Muscle of arm (tissue), 14 donors: ENCODE data around the gene EQTN. TPM values are rescaled to one million over a fixed set of nuclear protein-coding genes. Genes with fewer than 3 reads are reported as not detected.

Experiments used
- DNase-seq: peaks from one replicate; pipeline ENCODE4 v3.0.0-alpha.2; 2013
- long read RNA-seq, 11 donors: transcript quantifications; one replicate each; lab custom pipeline, GENCODE V29; 2026
- polyA plus RNA-seq, 12 donors: library from polyadenylated mRNA; unstranded; fragments of 120-200 nt; gene quantifications; one replicate each; pipeline ENCODE4 v1.2.1, GENCODE V29; 2013; ENCODE audit not compliant: insufficient read length in 12 of 12

EQTN gene
- not detected for polyA plus RNA-seq
- long read RNA-seq, donor 1 = 0 reads
- long read RNA-seq, donor 2 = 0 reads
- long read RNA-seq, donor 3 = 0 reads
- long read RNA-seq, donor 4 = 0 reads
- long read RNA-seq, donor 5 = 0 reads
- long read RNA-seq, donor 6 = 0 reads
- long read RNA-seq, donor 7 = 0 reads
- long read RNA-seq, donor 8 = 0 reads
- long read RNA-seq, donor 9 = 0 reads
- long read RNA-seq, donor 10 = 0 reads
- long read RNA-seq, donor 11 = 0 reads

DNA sequence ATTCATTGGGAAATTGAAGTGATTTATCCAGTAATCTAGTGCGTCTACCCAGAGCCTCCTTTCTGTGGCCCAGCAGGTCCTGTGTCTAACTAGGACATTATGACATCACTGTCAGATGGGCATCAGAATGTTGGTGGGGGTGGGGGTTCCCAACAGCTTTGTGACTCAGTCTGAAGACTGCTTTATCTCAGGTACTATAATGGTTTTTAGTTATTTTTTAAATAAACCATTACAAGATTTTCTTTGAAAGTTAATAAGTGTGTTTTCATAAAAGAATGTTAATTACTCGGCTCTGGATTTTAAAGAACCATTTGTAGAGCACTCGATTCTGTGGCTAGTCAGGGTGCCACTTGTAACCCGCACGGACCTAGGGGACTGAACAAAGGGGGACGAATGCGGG is at the start of gene EQTN:
Gene EQTN, minus strand, starts transcription at position 101 of the 400 bp plus-strand sequence. Its CDS starts 95 bp downstream, at position 6.
- DNase-seq = no peak

DNA sequence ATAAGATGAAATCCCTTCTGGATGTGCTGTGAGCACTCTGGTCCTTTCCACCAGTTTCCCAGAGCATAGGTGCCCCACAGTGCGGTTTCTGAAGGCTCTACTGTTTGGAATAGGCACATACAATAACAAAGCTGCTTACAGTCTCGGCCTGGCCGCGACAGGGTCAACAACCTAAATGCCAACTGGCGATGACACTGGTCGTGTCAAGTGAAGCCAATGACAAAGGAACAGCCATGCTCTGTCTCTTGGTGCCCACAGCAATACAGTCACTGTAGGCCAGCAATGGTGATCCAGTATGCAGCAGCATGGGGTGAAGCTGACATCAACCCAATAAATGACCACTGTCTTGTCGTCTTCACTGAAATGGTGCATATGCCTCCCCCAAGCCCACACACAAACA is 47.8 kb upstream of the EQTN start:
- DNase-seq = no peak

DNA sequence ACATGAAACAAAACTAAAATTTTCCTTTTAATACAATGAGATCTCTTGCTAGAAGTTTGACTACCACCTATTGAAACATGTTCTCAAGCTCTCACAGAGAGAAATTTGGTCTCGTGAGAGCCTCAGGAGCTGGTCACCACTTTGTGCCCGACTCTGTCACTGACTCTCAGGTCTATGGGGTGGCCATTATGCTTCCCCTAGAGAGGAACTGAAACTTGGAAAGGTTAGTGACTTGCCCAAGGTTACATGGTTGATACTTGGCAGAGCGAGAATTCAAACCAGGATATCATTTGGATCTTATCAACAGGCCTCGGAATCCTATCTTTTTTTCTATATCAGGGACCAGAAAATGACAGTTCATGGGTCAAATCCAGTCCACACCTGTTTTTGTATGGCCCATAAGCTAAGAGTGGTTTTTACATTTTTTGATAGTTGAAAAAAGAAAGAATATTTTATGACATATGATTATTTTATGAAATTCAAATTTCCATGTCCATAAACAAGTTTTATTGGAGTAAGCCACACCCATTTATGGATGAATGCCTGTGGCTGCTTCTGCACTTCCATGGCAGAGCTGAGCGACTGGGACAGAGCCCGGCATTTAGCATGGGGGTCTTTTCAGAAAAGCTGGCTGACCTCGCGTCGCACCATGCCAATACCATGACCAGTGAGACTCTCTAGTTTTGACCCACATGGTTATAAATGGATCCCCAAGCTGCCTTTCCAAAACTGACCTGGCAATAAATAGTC is 44.8 kb upstream of the EQTN start:
- DNase-seq = no peak

DNA sequence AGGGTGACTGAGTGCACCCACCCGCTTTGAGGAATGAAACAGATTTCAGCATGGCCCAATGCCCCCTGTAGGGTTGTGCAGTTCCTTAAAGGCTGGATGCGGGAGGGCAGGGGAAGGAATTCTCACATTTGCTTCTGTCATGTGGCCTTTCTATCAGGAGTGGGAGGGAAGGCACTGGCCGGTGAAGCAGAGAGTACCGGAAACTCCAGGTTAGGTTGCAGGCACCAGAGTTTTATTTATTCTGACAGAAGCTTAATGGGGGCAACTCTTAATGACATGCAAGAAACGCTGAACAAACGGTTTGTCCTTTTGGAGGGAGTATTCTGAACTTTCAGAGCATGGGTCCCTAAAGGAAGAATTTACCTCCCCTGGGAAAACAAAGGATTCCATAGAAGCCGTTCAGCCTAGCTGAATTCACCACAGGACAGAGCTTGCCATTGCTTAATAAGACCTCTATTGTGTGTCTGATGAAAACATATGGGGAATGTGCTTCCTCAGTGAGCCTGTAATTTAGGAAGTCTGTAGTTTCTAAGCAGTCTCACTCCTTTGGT is 44.1 kb upstream of the EQTN start:
- DNase-seq = no peak

DNA sequence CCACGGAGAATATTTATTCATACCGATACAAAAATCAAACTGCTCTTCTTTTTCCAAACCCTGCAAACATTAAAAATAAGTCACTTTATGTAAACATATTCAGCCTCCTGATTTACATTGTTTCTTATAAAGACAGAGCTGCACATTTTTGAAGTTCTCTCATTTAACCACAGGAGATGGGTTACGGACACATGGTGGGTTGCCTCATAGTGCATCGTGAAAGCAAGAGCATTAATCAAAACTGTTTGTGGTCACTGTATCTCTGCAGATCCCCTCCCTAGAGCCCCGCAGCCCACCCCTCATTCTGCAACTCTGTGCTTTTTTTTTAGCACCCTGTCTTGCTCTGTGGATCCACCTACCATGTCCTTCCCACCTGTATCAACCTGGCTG is 43.3 kb upstream of the EQTN start:
- DNase-seq = no peak

DNA sequence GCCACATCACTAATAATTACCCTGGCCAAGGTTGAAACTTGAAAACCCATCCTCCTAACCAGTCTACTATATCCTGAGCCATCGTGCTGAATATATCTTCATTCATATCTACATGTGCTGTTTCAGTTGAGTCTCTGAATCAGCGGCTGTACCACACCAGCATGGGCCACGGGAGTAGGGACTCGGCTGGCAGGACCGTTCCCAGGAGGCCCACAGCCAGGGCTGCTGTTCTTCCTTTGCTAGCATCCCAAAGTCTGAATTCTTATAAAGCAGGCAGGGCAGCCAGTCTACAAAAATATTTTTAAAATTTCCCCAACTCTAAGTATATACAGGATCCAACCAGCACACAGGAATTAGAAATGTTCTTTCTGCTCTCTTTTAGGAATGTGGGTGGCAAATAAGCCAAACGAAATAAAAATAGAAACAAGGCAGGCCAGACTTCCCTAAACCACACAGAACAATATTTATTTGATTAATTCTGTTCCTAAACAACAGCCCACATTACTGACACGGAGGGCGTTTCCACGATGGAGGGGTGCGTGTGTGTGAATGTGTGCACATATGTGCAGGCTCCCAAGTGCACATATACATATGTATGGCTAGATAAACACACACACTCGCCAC is 42.8 kb upstream of the EQTN start:
- DNase-seq = no peak

DNA sequence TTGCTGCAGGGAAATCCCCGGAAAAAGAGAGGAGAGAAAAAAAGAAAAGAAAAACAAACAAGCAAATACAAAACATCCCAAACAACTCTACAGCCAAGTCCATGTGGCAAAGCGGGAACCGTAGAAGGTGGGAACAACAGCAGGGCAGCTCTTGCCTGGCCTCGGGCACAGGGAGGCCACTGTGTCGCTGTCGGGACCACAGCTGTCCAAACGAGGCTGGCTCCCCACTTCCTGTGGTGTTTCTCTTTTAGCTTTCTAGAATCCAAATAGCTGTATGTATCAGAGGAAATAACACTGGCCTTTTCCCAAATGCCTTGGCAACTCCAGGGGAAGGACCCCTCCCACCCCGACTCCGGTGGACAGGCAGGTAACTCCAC is 41.6 kb upstream of the EQTN start:
- no peak for DNase-seq

DNA sequence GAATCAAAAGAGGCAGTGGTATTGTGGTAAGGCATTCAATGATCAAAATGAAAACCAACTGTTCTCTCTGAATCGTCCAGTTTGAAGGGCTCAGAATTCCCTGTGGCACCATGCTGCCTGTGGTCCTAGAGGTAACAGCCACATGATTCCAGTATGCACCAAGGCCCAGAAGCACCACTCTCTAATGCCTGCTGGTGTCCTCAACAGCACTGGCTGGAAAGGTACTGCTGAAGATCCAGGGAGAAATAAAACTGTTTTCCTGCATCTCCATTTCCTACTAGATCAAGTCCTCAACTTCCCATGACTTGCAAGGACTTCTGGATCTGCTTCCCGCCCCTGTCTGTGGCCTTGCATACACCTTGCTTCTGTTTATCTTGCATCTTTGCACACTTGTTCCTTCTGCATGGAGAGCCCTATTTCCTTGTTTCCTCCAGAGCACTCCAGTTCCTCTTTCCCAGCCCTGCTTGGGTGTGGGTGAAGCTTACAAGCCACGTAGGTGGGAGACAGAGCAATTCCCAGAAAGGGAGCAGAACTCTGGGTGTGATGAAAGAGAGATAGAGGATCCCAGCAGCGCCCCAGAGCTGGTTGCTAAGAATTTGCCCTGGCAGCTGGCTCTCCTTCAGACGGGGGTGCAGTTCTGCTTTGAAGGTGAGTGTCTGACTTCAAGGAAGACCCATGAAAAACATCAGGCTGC is 41.0 kb upstream of the EQTN start:
- no peak for DNase-seq

DNA sequence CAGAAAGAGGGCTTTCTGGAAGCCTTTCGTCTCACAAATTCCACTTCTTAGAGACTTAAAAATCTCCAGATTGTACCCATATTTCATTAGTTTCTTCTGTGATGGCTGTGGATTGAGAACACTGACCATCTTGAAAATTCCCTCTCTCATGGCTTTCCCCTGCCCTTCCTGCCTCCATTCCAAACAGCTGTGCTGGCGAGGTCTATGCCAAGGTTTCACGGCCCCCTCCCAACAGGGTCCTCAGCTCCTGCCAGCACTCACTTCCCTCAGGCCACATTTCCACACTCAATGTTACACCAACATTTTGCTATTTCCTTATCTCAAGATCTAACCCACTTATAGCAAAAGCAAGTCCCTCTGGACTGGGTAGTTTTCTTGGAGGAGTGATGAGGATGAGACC is 40.3 kb upstream of the EQTN start:
- DNase-seq = no peak

DNA sequence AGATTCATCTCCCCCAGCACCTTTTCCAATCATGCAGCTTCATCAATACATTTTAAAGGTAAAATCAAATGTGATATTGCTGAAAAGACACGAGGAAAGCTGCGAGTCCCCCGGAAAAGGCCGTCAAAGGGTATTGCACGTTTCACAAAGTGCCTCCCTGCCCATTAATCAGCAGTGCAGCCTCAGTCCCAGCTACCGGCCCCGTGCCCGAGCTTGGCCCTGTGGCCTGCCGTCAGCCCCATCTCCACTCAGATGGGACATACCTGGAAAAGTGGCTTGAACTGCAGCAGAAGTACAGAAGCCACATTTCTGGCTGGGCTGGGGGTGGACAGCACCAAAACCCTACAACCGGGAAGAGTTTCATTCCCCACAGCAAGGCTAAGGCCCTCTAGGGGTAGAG is 39.9 kb upstream of the EQTN start:
- no peak for DNase-seq

DNA sequence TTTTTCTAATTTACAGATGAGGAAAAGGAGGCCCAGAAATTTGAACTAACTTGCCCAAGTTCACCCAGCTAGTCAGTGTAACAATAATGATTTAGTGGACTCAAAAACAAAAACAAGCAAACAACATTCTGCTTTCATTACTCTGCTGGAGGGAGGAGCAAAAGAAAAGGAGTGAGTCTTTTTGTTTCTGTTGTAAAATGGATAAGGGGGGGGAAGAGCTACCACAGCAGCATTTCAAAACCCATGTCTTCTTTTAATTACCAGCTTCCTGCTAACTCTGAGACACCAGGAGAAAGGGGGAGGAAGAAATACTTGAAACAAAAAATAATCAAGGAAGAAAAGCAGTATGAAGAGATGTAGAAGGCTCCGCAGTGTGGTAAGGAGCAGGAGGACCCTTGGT is 39.2 kb upstream of the EQTN start:
- DNase-seq = no peak

DNA sequence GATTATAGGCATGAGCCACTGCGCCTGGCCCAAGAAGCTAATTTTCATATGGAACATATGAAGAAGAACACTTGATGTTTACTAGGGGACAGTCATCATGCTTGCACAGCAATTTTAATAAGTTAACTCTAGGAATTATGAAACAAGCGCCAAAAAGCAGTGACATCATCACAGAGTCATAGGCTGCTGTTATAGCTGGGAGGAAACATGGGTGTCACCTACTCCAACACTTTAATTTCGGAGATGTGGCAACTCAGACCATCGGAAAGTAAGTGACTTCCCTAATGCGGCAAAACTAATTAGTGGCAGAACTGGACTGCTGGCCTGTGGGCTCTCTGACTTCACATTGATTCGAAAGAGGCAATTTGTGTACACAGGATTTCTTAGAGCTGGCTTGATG is 38.1 kb upstream of the EQTN start:
- no peak for DNase-seq

DNA sequence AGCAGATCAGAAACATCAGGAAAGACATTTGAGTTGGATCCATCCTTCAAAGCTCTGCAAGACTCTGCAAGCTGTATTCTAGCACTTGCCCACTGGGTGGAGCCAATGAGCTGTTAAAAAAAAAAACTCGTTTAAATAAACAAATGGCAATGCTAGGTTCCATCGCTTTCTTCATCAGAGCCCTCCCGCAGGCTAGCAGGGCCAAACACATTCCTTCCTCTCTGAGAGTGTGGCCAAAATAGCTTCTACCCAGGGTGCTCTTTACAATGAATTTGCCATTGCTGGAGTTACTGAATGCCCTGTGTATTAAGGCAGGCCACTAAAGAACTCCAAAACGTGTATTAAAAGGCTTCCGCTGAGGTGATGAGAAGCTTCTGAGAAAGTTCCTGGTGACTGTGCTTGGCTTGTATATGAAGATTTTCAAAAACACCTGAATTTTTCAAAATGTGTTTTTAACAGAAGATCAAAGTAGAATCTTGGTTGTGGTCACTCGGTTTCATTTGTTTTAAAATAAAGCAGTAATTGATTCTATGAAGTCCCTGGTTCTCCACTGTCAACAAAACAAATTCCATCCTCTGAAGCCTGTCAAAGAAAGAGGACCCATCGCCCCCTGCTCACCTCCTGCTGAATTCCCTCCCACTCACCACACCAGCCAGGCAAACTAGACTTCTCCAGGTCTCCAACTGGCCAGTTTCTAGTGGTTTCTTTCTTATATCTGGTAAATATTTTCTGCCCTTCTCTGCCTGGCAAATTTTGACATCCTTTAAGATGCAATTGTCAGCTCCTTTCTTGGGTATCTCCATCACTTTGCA is 36.5 kb upstream of the EQTN start:
- peak; percentile 86 for DNase-seq

DNA sequence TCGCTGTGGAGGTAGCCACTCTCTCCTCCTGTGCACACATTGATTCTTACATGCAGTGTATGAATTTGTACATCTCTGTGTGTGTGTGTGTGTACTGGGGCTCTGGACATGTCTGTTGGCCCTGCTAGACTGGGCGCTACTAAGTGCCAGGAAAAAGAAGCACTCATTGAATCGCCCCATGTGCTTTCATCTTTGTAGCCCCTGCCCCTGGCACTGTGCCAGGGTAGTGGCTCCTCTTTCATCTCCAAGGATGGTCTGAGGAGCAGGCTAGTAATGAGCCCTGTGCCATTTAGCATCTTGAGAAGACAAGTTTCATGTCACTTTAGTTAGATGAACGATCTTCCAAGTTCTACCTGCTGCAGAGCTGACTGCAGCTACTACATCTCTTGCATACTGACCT is 34.4 kb upstream of the EQTN start:
- no peak for DNase-seq

DNA sequence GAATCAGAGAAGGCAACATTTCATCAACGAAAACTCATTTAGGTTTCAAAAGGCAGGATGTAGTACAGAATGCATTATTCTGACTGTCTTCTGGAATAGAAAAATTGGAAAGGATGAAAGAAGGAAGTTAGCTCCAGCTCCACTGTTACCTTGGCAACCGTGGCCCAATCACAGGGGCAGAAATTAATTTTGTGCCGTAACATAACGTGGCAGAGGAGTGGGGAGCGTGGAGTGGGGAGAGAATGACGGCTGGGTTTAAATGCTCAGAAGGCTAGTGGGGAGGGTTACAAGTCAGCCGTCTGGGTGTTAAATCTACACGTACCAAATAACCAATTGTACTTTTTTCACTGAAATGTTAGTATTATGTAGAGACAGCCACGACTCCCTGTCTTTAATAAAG is 32.3 kb upstream of the EQTN start:
- DNase-seq = no peak

DNA sequence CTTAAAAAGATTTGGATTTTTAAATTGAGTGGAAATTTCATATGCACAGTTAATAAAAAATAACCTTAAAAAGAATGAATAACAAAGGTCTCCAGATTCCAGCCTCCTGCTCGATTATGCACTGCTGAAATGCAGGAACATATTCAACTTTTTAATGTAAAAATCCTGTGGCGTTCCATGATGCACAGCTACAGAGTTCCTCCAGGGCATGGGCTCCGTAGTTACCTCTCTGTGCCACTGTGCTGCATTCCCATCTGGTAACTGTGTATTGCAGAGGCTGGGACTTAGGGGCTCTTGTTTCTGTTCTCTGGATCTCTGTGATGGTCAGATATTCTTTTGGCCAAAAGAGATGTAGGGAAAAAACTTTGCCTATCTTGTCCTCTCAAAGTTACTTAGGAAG is 31.5 kb upstream of the EQTN start:
- no peak for DNase-seq

DNA sequence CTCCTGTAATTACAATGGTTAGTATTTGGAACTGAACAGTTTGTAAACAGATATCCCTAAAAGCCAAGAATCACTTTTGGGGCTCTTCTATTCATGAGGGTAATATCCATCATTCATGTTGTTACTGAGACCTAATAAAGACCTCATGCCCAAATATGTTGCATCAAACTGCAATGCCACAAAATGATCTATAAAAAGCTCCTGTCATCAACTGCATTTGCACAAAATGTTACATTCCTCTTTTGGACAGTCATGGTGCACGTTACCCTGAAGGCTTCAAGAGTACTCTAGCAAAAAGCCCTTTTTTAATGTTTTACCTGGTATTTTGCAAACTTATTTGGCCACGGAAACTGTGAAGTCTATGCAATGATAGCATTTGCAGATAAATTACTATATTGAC is 14.2 kb upstream of the EQTN start:
- no peak for DNase-seq

DNA sequence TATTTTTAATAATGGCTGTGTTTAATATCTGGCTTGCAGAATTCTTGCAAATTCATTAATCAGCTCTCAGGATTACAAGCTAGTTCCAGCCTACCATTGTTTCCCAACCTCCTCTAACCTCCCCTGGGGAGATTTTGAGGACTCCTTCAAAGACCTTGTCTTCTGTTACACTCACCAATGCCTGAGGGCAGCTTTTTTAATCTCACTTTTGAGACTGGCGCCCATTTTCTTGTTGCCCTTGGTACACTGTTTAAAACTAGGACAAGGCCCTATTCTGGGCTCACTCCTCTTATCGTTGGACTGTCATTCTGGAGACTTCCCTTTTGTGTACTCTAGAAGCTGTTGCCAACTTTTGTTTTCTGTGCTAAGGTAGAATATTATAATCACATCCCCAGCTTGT is 13.6 kb upstream of the EQTN start:
- no peak for DNase-seq

DNA sequence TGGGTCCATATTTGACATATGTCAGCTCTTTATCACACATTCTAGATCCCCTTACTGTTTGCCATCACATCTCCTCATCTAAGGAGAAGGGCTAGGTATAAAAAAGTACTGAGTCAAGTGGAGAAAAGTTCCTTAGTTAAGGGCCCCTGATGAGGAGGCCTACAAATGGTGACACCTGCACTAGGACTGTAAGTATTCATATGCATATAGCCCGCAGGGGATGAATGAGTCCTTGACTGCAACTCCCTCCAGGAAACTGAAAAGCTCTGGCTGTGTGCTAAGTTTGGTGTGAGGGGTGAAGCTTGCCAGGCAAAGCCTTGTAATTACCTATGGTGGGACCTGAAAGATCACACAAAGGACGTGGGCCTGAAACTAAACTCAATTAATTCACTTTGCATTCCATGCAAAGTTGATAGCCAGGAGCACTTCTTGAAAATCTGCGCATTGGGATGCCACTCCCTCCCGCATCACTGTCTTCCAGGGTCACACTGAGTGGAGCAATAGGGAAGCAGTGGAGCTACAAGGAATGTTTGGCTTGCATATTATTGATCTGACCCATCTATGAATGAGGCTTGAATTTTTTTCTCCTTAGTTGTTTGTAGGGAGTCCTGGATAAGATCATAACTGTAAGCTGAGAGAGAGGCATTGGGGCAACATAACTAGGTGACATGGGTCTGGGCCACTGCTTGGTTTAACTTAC is 11.9 kb upstream of the EQTN start:
- DNase-seq = no peak

DNA sequence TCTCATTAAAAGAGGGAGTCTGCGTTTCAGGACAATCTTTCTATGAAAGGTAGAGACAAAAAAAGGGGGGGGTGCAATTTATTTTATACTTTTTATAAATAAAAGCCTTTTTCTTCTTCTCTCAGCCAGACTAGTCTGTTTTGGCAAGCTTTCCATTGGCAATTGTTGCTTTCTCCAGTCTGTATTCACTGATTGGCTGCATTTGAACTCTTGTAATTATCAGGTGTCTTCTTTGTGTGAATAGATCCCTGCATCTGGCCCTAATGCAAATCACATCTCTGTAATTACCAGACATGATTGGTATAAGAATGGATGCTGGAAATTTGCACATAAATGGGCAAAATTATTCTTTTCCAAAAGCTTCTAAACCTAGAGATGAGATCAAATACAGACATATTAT is 7.6 kb upstream of the EQTN start:
- no peak for DNase-seq

DNA sequence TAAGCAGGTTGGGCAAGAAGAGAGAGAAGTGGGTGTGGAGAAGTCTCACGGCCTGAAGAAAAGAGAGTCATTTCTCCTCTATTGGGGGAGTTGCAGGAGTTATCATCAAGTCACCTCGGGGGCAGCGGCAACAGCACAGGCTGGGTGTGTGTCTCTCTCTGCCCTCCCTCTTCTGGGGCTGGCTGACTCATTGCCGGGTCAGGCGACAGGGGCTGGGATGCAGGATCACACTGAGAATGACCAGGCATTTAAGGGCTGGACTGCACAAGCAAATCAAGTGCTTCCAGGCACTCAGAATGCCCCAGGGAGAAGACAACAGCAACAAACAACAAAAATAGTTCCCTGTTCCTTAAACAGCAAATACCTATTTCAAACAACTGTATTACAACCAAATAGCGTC is 6.3 kb upstream of the EQTN start:
- DNase-seq = no peak
